ENCODE results near the gene ISG20.

The ISG20 gene

DNA sequence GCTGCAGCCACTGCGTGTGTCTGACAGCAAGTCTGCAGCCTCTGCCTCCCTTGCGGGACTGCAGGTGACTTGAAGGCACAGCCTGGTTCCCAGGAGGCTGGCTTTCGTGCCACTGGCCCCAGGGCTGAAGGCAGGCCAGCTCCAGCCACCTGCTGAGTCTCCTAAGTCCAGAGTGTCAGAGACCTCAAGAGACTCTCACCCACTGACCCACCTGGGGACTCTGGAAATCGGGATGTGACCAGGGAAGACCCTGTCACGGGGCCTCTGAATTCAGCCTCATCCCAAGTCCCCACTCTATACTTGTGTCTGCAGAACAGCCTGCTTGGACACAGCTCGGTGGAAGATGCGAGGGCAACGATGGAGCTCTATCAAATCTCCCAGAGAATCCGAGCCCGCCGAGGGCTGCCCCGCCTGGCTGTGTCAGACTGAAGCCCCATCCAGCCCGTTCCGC lies 16.3 kb downstream of the ISG20 start:
- no peak for DNase-seq

- no peak for DNase-seq
Measured at GRCh38 chr15:88655800-88656488, 17.1 kb downstream of the ISG20 start.

GRCh38 chr15:88656760-88657221 lies 18.0 kb downstream of the ISG20 start:
- DNase-seq, result no peak

GRCh38 chr15:88657326-88658069 lies 18.7 kb downstream of the ISG20 start:
- no peak for DNase-seq

DNA sequence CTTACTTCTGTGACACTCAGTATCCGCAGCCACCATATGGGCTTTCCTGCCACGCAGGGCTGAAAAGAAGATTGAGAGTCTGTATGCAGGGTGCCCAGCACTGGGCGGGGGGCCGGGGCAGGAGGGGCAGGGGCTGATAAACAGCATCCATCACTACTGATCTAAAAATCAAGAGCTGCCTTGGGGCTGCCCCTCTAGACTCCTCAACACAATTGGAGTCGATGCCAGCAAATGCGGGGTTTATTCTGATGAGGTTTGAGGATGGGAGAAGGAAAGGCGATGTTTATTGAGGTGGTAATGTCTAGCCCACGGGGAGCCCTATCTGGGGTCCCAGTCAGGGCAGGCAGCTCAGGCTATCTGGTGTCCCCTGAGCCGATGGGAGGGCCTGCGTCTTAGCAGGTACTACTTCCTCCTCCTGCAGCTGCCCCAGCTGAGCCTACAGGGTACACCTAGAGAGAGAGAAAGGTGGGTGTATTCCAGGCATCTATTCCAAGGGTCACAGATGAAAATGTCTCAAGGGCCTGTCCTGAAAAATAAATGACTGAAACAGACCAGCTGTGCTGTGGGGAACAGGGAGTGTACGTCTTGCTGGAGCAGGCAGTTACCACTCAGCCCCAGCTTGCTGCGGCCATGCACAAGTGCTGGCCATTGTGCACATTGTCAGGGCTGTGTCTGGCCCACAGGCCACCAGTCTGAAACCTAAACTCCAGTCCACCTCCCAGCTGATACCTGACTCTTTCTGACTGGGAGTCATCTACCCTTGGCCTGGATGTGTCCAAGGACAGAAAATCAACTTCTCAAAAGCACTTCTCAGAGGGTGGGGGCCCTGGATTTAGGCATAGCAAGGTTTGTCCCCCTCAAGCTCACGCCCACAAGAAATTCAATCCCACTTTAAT lies 19.5 kb downstream of the ISG20 start:
- no peak for DNase-seq

DNA sequence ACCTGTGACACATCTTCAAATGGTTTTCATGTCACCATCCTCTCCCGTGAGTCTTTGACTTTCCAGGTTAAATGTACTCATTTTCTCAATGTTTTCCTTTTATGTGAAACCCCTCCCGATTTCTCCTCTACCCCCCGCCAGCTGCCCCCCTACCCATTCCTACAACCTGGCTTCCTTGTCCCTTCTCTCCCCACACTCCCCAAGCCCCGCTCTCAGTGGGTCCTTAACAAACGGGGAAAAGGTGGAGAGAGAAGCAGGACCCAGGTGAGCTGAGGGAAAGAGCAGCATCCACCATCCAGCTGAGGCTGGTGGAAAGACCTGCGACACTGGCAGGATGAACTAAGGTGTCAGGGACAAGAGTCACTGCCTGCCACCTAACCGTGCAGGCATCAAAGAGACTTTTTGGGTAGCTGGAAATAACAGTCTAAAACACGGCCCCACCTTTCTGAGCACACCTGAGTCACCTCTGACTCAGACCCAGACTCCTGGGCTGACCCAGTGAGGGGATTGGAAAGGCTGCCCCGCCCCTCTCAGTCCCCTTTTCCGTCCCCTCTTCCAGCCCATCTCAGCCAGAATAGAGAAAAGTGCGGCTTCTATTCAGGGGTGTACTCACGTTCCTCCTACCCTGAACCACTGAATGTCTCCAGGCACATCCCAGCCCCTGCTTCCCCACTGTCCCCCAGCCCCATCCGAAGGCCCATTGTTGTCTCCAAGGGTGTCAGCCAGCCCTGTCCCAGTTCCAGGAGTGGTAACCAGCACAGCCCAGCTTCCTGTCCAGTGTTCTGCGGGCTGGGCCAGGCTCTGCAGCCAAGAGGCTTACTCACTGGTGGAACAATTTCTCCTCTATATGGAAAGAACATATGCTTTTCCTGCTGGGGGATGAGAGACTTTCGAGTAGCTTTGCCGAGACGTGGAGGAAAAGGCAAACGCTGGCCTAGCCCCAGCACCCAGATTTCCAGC lies 20.4 kb downstream of the ISG20 start:
- no peak for DNase-seq

GRCh38 chr15:88661041-88661700 lies 22.4 kb downstream of the ISG20 start:
- DNase-seq, result no peak

- DNase-seq, result no peak
Measured at GRCh38 chr15:88661761-88662556, 23.1 kb downstream of the ISG20 start.

DNA sequence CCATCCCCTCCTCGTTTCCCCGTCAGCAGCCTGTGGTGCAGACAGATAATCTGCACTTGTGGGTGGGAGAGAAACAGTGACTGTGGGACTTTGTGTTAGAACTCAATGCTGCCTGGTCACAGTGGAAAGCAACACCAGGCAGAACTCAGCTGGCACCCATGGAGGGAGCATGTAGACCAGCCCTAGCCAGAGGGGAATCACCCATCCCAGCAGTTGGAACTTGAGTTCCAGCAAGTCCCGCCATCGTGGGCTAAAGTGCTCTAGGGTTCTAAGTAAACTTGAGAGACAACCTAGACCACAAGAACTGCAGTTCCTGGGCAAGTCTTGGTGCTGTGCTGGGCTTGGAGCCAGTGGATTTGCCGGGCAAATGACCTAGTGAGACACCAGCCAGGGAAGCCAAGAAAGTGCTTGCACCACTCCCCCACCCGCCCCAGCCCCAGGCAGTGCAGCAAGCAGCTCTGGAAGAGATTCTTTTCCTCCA lies 24.4 kb downstream of the ISG20 start:
- DNase-seq, result no peak

DNA sequence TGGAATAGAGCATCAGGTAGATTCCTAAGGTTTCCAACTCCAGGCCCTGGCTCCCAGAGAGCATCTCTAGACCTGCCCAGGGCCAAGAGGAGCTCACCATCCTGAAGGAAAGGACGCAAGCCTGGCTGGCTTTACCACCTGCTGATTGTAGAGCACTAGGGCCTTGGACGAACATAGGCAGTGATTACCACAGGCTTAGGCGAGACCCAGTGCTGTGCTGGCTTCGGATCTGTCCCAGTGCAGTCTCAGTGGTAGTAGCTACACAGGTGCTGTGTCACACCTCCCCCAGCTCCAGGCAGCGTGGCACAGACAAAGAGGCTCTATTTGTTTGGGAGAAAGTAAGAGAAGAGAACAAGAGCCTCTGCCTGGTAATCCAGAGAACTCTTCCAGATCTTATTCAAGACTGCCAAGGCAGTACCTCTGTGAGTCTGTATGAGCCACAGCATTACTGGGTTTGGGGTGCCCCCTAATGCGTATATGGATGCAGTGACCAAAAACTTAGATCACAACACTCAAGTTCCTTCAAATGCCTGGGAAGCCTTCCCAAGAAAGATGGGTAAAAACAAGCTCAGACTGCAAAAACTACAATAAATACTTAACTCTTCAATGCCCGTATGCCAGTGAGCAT lies 25.4 kb downstream of the ISG20 start:
- peak; percentile 31 to 42 for DNase-seq

GRCh38 chr15:88674661-88675060 lies 35.8 kb downstream of the ISG20 start:
- DNase-seq, result no peak

DNA sequence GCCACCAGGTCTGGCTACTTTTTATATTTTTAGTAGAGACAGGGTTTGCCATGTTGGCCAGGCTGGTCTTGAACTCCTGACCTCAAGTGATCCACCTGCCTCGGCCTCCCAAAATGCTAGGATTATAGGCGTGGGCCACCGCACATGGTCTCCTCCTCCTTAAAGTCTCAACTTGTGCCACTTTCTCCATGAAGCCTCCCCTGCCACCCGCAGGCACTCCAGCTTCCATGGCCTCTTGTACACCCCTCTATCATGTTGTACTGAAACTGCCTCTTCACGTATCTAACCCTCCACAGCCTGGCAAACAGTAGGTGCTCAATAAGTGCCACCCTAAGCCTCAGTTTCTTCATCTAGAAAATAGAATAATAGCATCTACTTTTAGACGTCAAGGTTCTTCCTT lies 39.9 kb downstream of the ISG20 start:
- DNase-seq, result no peak

DNA sequence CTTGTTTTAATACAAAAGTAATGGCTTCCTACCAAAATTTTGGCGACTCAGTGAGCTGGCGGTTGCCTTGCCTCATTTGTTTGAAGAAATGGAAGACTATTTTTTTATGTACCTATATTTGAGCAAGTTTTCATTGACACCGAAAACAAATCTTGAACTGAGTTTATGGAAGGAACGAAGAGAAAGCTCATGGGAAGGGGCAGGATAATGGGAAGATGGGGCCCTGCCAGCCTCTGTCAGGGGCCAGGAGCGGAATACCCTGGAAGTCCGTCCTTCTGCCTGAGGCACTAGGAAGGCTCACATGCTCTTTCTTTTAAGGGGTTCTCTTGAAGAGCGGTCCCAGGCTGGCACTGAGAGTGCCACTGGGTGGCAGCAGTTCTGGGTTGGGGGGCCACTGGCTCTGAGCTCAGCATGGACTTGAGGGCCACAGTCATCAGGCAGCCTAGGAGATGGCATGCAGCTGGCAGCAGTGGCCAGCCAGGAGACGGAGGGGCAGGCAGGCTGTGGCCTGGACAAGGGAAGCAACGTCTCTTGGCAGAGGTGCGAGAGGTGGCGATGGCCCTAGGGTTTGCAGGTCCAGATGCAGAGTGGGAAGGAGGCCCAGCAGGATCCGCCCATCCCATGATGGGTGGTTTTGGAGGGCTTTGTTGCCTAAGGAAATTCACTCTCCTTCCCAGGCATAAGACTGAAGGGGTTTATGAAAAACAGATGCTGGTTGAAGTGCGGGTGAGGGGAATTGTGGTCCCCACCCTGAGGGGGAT lies 41.6 kb downstream of the ISG20 start:
- no peak for DNase-seq

DNA sequence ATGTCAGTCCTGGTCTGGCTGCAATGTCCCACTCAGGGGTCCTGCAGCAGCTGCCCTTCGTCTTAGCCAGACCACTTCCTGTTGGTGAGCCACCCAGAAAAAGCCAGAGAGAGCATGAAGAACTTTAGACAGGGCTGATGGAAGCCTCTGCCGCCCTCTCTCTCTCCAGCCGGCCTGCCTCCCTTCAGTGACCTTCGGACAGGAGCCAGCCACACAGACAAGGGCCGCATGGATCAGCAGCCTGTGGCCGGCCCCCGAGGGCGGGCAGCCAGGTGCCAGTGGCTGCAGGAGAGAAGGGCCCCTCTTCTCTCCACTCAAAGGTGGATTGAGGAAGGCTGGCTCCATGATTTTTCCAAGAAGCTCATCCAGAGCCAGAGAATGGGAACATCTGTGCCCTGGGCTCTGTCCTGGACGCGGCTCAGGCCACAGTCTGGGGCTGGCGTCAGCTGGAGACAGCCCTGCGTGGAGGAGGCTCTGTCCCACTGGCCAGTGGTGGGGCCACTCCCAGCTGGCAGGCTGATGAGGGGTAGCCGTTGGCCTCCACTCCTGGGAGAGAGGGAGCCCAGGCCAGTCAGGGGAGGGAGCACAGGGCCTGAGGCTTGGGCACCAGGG lies 42.9 kb downstream of the ISG20 start:
- DNase-seq, result no peak

- no peak for DNase-seq
Measured at GRCh38 chr15:88684345-88684744, 45.5 kb downstream of the ISG20 start.

GRCh38 chr15:88686166-88686565 lies 47.4 kb downstream of the ISG20 start:
- no peak for DNase-seq

DNA sequence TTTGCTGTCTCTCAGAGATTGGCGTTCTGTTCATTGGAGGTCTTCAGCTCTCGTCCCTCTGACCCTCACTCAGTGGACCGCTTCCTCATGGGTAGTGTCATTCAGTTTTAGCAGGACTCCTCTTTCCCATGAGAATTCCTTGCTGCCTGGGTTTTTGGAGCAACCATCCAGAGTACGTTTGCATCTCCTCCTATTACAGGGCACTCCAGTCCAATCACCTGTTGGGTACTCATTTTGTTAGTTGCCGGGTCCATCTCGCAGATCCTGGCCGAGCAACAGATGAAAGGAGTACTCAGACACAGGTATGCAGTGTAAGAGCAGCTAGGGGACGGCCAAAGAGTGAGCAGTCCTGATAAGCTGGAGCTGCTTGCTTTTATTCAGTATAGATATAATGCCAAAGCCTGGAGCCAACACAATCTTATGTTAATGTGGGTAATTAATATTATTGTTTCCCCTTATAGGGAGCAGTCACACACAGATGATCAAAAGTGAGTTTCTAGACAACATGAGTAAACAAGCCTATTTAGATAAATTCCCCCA lies 49.6 kb downstream of the ISG20 start:
- no peak for DNase-seq

DNA sequence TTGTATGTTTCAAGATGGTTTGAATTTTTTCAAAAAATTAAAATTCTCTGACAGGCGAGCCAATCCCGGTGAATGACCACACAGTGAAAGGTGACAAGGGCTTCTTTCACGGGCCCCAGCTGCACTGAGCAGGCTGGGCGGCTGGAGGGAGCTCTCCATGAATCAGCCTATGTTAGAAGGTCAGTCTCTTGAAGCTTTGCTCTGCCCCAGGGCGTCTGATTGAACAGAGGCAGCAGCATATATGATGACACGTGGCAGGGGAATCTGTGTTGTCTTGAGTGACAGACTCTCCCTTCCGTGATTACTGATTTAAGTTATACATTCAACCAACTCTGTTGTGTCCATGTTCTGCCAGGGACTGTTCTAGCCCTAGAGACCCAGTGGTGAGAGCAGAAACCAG lies 51.5 kb downstream of the ISG20 start:
- DNase-seq, result no peak

GRCh38 chr15:88693191-88693590 lies 54.4 kb downstream of the ISG20 start:
- DNase-seq, result no peak

All from activated CD4-positive, alpha-beta T cell treated with anti-CD3 and anti-CD28 coated beads, Interleukin-2, amount 50 U/mL, for 48 hours (primary cell).